Neural cell (in vitro differentiated cells): ENCODE data around the gene PRKCSH. TPM values are rescaled to one million over a fixed set of nuclear protein-coding genes. Genes with fewer than 3 reads are reported as not detected.

Experiments used
- H2AFZ ChIP-seq: fragments of 200-600, 300-800 bp; sonication (generic), shearing (Covaris generic); 2 replicates; pipeline ENCODE4 v1.6.0; 2014; ENCODE audit warnings: low read depth, mild to moderate bottlenecking, antibody characterized with exemption, low read length, moderate library complexity
- H3F3A ChIP-seq: fragments of 200-600 bp; shearing (Covaris generic); 2 replicates; pipeline ENCODE4 v1.6.1; 2016; ENCODE audit warnings: mild to moderate bottlenecking, moderate library complexity, mixed read lengths, antibody characterized with exemption, low read length; ENCODE audit not compliant: insufficient read depth, poor library complexity, severe bottlenecking
- H3K27ac ChIP-seq: fragments of 200-600, 300-800 bp; sonication (generic), shearing (Covaris generic); 2 replicates; pipeline ENCODE4 v1.5.1; 2014; ENCODE audit warnings: mild to moderate bottlenecking, low read length, moderate library complexity
- H3K27me3 ChIP-seq: fragments of 300-800, 200-600 bp; sonication (generic), shearing (Covaris generic); 2 replicates; pipeline ENCODE4 v1.6.0; 2014; ENCODE audit warnings: mild to moderate bottlenecking, low read depth, low read length, moderate library complexity; ENCODE audit not compliant: insufficient read depth
- H3K36me3 ChIP-seq: fragments of 300-800, 200-600 bp; sonication (generic), shearing (Covaris generic); 2 replicates; pipeline ENCODE4 v1.5.1; 2014; ENCODE audit warnings: mild to moderate bottlenecking, antibody characterized with exemption, low read length, moderate library complexity; ENCODE audit not compliant: insufficient read depth
- H3K4me2 ChIP-seq: fragments of 300-800, 200-600 bp; sonication (generic), shearing (Covaris generic); 2 replicates; pipeline ENCODE4 v1.6.0; 2014; ENCODE audit warnings: mild to moderate bottlenecking, low read length
- H3K4me3 ChIP-seq: fragments of 300-800, 200-600 bp; sonication (generic), shearing (Covaris generic); 2 replicates; pipeline ENCODE4 v1.5.1; 2014; ENCODE audit warnings: mild to moderate bottlenecking, low read length, moderate library complexity
- H3K79me2 ChIP-seq: fragments of 200-600 bp; shearing (Covaris generic); replicated peaks from 2 replicates; pipeline ENCODE4 v1.6.0; 2014; ENCODE audit warnings: mild to moderate bottlenecking, low read length, moderate library complexity; ENCODE audit not compliant: insufficient read depth
- H3K9ac ChIP-seq: fragments of 300-800, 200-600 bp; sonication (generic), shearing (Covaris generic); 2 replicates; pipeline ENCODE4 v1.6.1; 2016; ENCODE audit warnings: mild to moderate bottlenecking, low read length, mixed read lengths
- H3K9me2 ChIP-seq: fragments of 200-600 bp; shearing (Covaris generic); 2 replicates; pipeline ENCODE4 v1.6.1; 2016; ENCODE audit warnings: mild to moderate bottlenecking, low read length, mixed read lengths; ENCODE audit not compliant: insufficient read depth
- H3K9me3 ChIP-seq: fragments of 200-600, 300-800 bp; sonication (generic), shearing (Covaris generic); 2 replicates; pipeline ENCODE4 v1.6.1; 2016; ENCODE audit warnings: mild to moderate bottlenecking, mixed run types, low read length, moderate library complexity, mixed read lengths
- H4K20me1 ChIP-seq: fragments of 200-600 bp; shearing (Covaris generic); 2 replicates; pipeline ENCODE4 v1.6.1; 2016; ENCODE audit warnings: mild to moderate bottlenecking, mixed run types; ENCODE audit not compliant: insufficient read depth
- EP300 ChIP-seq: fragments of 450-650 bp; conservative IDR thresholded peaks from 2 replicates; pipeline ENCODE4 v1.6.1; 2014; ENCODE audit warnings: antibody characterized with exemption, mild to moderate bottlenecking, moderate library complexity; ENCODE audit not compliant: poor library complexity, severe bottlenecking
- EZH2 ChIP-seq: fragments of 200-600, 300-800 bp; shearing (Covaris generic), sonication (generic); IDR thresholded peaks from 2 replicates; pipeline ENCODE4 v1.6.1; 2014; ENCODE audit warnings: antibody characterized with exemption, low read length, borderline replicate concordance, mild to moderate bottlenecking; ENCODE audit not compliant: insufficient read depth, poor library complexity, severe bottlenecking
- MXI1 ChIP-seq: fragments of 450-650 bp; conservative IDR thresholded peaks from 2 replicates; pipeline ENCODE4 v1.6.1; 2014; ENCODE audit warnings: antibody characterized with exemption, mild to moderate bottlenecking; ENCODE audit not compliant: poor library complexity, severe bottlenecking
- POLR2AphosphoS5 ChIP-seq: IDR thresholded peaks from 2 replicates; pipeline ENCODE4 v1.6.1; 2012
- RAD21 ChIP-seq: fragments of 450-650 bp; conservative IDR thresholded peaks from 2 replicates; pipeline ENCODE4 v1.6.1; 2014; ENCODE audit warnings: antibody characterized with exemption, mild to moderate bottlenecking, moderate library complexity
- SMC3 ChIP-seq: fragments of 450-650 bp; conservative IDR thresholded peaks from 2 replicates; pipeline ENCODE4 v1.6.1; 2014; ENCODE audit warnings: antibody characterized with exemption, mild to moderate bottlenecking, moderate library complexity; ENCODE audit not compliant: poor library complexity
- TAF1 ChIP-seq: IDR thresholded peaks from 2 replicates; pipeline ENCODE4 v1.6.1; 2012; ENCODE audit warnings: low read depth
- polyA plus RNA-seq: library from polyadenylated mRNA; depleted of rRNA; stranded (reverse); fragments of >200 nt; gene quantifications from 2 replicates; pipeline ENCODE4 v1.2.3, GENCODE V29; 2014
- TF ChIP-seq, protein P1 (sequence below): fragments of 450-650 bp; IDR thresholded peaks from 2 replicates; pipeline ENCODE4 v1.5.1; 2014; ENCODE audit warnings: antibody characterized with exemption, mild to moderate bottlenecking, moderate library complexity; ENCODE audit not compliant: poor library complexity, severe bottlenecking
- TF ChIP-seq, protein P2 (sequence below): IDR thresholded peaks from 2 replicates; pipeline ENCODE4 v1.6.1; 2012; ENCODE audit warnings: borderline replicate concordance

The PRKCSH gene
- polyA plus RNA-seq, 1 donor from 2014 or later, result 29.6 TPM

DNA sequence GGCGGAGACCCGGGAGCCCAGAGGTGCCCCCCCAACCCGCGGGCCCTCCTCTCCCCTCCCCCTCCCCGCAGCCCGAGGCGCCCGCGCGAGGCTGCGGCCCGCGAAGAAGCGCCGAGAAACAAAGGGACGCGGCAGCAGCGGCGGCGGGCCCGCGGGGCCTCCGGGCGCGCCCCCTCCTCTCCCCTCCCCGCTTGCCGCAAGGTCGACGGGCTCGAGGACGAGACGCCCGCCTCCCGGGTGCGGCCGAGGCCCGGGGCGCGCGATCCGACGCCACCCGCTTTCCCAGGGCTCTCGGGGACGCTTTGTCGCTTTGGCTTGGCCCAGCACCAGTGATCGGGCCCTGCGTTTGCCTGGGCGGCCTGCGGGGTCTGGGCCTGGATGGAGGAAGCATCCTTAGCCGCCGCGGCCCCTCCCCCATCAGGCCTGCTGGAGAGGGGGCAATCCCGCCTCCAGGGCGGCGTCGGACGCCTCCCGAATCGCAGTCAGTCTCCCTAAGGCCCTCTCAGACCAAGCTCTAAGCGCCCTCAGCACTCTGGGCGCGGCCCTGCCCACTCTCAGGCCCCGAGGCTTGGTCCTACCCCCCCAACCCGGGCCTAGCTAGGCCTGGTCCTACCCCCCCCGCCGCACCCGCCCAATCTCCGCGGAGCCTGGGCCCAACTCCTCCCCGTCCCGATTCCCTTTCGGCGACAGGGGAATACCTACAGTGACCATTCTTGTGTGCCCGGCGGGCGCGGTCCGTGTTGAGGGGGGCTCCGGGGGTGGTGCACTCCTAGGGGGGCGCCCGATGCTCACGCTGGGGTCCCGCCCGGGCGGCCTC lies 44.7 kb downstream of the PRKCSH start:
- H4K20me1 ChIP-seq, result no peaks in the 10 kb centered on the region
- peak overlapping the region; percentile 93 for H3K4me3 ChIP-seq
- no peaks in the 10 kb centered on the region for H3K9me3 ChIP-seq
- peak overlapping the region; percentile 79 for H3K27ac ChIP-seq
- H3K27me3 ChIP-seq, result no peaks in the 10 kb centered on the region
- no peak overlapping the region for H3K4me2 ChIP-seq
- H3K79me2 ChIP-seq, result peaks cover 47% of the 10 kb centered on the region
- H2AFZ ChIP-seq, result no peak overlapping the region
- H3K9me2 ChIP-seq, result no peaks in the 10 kb centered on the region
- no peaks in the 10 kb centered on the region for H3F3A ChIP-seq
- no peaks in the 10 kb centered on the region for H3K36me3 ChIP-seq
- no peak for TF ChIP-seq RAD21
- TF ChIP-seq POLR2AphosphoS5, result no peak
- TF ChIP-seq MXI1, result no peak
- TF ChIP-seq SMC3, result no peak
- no peak for TF ChIP-seq EZH2
- TF ChIP-seq, protein P1, sequence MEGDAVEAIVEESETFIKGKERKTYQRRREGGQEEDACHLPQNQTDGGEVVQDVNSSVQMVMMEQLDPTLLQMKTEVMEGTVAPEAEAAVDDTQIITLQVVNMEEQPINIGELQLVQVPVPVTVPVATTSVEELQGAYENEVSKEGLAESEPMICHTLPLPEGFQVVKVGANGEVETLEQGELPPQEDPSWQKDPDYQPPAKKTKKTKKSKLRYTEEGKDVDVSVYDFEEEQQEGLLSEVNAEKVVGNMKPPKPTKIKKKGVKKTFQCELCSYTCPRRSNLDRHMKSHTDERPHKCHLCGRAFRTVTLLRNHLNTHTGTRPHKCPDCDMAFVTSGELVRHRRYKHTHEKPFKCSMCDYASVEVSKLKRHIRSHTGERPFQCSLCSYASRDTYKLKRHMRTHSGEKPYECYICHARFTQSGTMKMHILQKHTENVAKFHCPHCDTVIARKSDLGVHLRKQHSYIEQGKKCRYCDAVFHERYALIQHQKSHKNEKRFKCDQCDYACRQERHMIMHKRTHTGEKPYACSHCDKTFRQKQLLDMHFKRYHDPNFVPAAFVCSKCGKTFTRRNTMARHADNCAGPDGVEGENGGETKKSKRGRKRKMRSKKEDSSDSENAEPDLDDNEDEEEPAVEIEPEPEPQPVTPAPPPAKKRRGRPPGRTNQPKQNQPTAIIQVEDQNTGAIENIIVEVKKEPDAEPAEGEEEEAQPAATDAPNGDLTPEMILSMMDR, result no peak
- TF ChIP-seq EP300, result no peak
- TF ChIP-seq, protein P2, sequence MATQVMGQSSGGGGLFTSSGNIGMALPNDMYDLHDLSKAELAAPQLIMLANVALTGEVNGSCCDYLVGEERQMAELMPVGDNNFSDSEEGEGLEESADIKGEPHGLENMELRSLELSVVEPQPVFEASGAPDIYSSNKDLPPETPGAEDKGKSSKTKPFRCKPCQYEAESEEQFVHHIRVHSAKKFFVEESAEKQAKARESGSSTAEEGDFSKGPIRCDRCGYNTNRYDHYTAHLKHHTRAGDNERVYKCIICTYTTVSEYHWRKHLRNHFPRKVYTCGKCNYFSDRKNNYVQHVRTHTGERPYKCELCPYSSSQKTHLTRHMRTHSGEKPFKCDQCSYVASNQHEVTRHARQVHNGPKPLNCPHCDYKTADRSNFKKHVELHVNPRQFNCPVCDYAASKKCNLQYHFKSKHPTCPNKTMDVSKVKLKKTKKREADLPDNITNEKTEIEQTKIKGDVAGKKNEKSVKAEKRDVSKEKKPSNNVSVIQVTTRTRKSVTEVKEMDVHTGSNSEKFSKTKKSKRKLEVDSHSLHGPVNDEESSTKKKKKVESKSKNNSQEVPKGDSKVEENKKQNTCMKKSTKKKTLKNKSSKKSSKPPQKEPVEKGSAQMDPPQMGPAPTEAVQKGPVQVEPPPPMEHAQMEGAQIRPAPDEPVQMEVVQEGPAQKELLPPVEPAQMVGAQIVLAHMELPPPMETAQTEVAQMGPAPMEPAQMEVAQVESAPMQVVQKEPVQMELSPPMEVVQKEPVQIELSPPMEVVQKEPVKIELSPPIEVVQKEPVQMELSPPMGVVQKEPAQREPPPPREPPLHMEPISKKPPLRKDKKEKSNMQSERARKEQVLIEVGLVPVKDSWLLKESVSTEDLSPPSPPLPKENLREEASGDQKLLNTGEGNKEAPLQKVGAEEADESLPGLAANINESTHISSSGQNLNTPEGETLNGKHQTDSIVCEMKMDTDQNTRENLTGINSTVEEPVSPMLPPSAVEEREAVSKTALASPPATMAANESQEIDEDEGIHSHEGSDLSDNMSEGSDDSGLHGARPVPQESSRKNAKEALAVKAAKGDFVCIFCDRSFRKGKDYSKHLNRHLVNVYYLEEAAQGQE, result no peak
- no peak for TF ChIP-seq TAF1
- peak overlapping the region; percentile 95 for H3K9ac ChIP-seq

DNA sequence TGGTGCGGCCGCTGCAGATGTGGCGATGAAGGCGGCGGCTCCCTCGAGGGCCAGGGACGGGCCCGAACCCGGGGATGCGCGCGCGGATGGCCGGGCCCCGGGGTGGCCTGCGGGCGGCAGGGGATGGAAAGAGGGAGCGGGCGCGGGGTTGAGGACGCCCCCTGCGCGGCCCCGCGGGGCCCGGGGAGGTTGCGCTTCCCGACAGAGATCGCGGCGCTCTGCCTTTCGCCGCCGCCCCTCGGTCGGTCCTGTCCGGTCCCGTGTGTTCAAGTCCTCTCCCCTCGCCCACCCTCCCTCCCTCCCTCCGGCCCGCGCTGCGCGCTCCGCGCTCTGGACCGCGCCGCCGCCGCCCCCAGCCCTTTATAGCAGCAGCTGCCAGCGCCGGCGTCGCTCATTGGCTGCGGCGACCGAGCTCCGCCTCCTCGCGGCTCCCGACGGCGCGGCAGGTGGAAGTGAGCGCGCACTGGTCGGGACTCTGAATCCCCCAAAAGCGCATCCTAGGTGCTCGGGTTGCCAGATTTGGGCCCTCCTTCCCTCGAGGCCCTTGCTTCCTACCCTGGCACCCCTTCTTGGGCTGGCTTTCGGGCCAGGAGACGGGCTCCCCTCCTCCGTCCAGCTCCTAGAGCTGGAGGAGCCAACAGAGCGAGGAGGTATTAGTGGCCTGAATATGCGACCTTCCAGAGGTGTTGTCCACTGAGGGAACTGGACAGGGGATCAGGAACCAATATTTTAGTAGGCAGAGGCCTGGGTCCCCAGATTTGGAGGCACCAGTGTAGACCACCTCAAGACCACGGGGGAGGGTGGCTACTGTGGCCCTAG lies 45.5 kb downstream of the PRKCSH start, which contains the start of gene ELAVL3:
Gene ELAVL3 (minus strand): TSS at position 332 of the 819 bp plus-strand sequence. CDS start 438 bp downstream, outside the sequence.
- TF ChIP-seq TAF1 (peak; percentile 81), POLR2AphosphoS5 (peak; percentile 94), EP300 (no peak), MXI1 (no peak), SMC3 (no peak), EZH2 (no peak), RAD21 (no peak)
- TF ChIP-seq, protein P2, result peak; percentile 67
- TF ChIP-seq, protein P1, result peak; percentile 47
- Histone ChIP-seq H3K9me2 (no peaks in the 10 kb centered on the region), H3K9me3 (no peaks in the 10 kb centered on the region), H2AFZ (no peak within 1 kb of the TSS), H3K27me3 (no peaks in the 10 kb centered on the region), H3F3A (no peaks in the 10 kb centered on the region), H3K4me2 (no peak within 1 kb of the TSS), H3K27ac (peak within 1 kb of the TSS; percentile 79), H3K79me2 (peaks cover 44% of the 10 kb centered on the region), H3K36me3 (no peaks in the 10 kb centered on the region), H3K4me3 (peak within 1 kb of the TSS; percentile 93), H3K9ac (peak within 1 kb of the TSS; percentile 95), H4K20me1 (no peaks in the 10 kb centered on the region)
